Measurements from ENCODE around the gene HIP1R.

- TF ChIP-seq, protein P1, sequence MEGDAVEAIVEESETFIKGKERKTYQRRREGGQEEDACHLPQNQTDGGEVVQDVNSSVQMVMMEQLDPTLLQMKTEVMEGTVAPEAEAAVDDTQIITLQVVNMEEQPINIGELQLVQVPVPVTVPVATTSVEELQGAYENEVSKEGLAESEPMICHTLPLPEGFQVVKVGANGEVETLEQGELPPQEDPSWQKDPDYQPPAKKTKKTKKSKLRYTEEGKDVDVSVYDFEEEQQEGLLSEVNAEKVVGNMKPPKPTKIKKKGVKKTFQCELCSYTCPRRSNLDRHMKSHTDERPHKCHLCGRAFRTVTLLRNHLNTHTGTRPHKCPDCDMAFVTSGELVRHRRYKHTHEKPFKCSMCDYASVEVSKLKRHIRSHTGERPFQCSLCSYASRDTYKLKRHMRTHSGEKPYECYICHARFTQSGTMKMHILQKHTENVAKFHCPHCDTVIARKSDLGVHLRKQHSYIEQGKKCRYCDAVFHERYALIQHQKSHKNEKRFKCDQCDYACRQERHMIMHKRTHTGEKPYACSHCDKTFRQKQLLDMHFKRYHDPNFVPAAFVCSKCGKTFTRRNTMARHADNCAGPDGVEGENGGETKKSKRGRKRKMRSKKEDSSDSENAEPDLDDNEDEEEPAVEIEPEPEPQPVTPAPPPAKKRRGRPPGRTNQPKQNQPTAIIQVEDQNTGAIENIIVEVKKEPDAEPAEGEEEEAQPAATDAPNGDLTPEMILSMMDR (conservative IDR thresholded peaks at IDR 0.05): no peak
- no peak for TF ChIP-seq EZH2 (IDR thresholded peaks at IDR 0.05; ENCODE audit: low read depth)
Measured at GRCh38 chr12:122842505-122843405, 7.5 kb downstream of the HIP1R start.

Data from PC-9 (cell line).